GM20000 (cell line): ENCODE results near the gene CROCC.

Experiments
- DNase-seq: peaks from one replicate; pipeline ENCODE4 v3.0.0; 2012; ENCODE audit warnings: low spot score
- TF ChIP-seq, protein P1 (sequence below): IDR thresholded peaks from 2 replicates; pipeline ENCODE4 v1.5.1; 2012; ENCODE audit warnings: mild to moderate bottlenecking, control low read depth; ENCODE audit errors: extremely low read depth, missing control alignments

The CROCC gene

DNA sequence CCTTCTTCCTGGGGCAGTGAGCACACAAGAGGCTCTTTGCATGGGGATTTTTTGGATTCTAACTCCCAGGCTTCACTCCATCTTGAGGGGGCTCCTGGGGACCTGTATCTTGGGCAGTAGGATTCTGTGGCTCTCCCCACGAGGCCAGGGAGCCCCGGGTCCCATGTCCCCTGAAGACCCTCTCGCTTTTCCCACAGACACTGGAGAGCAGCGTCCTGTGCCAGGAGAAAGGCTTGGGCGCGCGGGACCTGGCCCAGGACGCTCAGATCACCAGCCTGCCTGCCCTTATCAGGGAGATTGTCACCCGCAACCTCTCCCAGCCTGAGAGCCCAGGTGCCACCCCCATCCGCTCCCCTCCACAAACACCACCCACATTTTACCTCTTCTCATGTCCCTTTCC is 735 bp downstream of the CROCC start:
- DNase-seq, result no peak
- TF ChIP-seq, protein P1, sequence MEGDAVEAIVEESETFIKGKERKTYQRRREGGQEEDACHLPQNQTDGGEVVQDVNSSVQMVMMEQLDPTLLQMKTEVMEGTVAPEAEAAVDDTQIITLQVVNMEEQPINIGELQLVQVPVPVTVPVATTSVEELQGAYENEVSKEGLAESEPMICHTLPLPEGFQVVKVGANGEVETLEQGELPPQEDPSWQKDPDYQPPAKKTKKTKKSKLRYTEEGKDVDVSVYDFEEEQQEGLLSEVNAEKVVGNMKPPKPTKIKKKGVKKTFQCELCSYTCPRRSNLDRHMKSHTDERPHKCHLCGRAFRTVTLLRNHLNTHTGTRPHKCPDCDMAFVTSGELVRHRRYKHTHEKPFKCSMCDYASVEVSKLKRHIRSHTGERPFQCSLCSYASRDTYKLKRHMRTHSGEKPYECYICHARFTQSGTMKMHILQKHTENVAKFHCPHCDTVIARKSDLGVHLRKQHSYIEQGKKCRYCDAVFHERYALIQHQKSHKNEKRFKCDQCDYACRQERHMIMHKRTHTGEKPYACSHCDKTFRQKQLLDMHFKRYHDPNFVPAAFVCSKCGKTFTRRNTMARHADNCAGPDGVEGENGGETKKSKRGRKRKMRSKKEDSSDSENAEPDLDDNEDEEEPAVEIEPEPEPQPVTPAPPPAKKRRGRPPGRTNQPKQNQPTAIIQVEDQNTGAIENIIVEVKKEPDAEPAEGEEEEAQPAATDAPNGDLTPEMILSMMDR, result no peak

DNA sequence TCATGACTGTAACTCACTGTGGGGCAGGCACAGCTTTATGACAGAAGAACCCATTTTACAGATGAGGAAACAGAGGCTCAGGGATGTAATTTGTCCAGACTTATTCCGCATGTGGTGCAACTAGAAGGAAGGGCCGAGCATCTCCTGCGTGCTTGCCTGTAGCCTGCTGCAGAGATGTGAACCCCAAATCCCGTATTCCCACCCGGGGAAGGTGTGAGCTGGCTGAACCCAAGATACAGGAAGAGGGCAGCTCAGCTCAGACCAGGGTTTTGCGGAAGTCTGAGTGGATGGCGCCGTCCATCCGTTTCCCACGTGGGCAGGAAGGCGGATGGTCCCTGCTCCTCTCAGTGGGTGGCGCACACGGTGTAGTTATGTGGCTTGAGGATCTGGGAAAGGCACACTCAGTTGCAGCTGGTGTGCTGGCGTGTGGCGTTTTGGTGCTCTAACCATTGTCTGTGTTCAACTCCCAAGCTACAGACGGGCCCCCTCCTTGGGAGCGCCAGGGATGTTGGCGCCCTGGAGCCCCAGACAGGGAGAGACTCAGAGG is 1.2 kb downstream of the CROCC start:
- TF ChIP-seq, protein P1, result no peak
- DNase-seq, result no peak

DNA sequence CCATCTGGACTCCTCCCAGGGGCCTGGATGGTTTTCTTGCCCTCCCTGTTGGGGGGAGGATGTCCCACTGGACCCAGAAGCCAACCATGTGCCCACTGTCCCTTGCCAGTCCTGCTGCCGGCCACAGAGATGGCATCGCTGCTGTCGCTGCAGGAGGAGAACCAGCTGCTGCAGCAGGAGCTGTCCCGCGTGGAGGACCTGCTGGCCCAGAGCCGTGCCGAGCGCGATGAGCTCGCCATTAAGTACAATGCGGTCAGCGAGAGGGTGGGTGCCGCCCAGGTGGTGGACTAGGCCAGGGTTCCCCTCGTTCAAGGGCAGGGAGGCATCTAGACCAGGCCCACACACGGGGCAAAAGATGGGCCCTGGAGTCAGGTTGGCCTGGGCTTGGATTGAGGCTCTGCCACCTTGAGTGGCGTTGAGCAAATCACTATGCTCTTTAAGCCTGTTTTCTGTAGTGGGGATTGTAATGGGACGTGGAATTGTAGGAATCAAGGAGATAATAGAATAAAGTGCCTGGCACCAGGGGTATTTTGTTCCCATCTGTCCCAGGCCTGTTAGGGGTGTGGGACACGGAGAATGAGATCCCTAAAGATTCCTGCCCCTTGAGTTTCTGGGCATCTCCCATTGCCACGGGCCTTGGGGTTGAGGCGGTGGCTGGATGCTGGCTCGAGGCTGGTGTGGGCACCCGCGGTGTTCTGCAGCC is 2.6 kb downstream of the CROCC start:
- DNase-seq, result no peak

DNA sequence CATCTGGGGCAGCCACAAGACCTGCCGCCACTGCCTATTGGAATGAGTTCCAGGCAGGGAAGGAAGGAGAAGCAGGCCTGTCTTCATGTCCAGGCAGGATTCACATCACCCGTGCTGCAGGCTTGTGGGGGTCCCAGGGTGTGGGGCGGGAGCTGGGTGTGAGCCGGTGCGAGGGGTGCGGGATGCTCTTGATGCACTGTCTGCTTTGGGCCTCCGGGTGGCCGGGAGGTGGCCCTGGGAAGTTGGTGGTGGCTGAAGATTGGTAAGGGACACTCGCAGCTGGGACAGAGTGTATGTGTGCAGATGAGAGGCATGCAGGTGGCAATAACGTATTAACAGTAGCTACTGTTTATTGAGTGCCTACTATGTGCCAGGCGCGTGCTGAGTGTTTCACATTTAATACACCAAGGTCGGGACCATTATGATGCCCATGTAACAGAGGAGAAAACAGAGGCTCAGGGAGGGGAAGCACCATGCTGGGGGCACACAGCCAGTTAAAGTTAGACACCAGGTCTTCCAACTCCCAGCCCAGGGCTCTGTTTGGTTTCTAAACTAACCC is 3.3 kb downstream of the CROCC start:
- no peak for DNase-seq
- TF ChIP-seq, protein P1, result no peak

More for the DNA sequence above, 2.6 kb downstream of the CROCC start:
- TF ChIP-seq, protein P1, result no peak

DNA sequence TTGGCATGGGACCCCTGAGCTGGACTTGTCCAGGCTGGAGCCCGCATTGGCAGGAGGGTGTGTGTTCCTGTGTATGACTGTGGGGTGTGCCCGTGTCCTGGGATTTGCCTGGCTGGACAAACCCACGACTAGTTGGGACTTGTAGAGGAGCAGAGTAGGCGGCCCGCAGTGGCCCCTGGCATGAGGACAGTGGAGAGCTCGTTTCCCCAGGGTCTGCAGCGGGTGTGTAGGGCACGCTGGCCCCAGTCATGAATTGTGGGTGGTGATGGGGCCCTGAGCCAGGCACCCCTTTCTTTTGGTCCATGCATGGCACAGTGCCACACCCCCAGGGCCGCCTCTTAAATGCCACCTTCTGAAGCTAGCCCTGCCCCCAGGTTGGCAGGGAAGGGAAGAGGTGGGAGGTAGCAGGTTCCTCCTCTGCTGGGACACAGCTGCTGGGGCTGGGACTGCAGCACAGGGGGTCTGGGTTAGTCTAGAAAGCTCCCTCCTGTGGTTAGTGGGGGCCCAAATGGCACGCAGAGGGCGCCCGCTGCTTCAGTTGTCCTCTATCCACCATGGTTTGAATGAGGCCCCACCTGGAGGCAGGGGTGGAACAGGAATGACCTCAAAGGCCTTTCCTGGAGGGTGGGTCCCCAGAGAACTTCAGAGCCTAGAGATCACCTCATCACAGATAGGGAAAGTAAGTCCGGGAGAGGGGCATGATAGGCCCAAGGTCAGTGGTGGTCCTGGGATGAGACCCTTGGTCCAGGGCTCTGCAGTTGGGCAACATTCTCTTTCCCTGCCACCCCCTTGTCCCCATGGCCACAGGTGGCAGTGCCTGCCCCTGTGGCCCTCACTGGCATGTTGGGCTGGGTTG is 4.1 kb downstream of the CROCC start:
- TF ChIP-seq, protein P1, result no peak
- DNase-seq, result no peak

DNA sequence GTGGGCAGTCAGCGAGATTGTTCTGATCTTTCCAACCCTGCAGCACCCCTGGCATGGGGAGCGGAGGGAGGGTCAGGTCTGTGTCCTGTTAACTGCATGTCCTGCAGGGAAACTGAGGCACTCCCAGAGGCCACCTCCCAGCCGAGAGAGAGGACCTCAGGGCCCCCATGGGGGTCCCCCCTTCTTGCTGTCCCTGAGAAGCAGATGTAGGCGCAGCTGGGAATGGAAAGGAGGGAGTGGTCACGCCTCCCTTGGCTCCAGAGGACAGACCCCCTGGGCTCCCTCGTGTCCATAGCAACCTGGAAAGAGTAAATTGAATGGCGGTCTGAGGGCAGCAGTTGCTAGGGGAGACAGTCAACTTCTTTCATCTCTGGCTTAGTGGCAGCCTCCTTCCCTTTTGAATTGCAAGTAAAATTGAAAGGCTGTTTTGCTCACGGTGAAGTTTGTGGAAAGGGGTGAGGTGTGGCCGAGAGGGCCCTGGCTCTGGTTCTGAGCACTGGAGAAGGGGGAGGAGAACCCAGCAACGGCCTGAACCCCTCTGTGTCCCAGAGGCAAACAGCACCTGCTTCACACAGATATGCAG is 4.9 kb downstream of the CROCC start:
- TF ChIP-seq, protein P1, result no peak
- no peak for DNase-seq
